Measurements from ENCODE around the gene FXYD6.

FXYD6 gene

GRCh38 chr11:117830072-117830471 is 46.4 kb downstream of the FXYD6 start:
- no peak for DNase-seq (ENCODE audit: low spot score)

GRCh38 chr11:117829369-117829725 is 47.1 kb downstream of the FXYD6 start:
- no peak for DNase-seq (ENCODE audit: low spot score)

GRCh38 chr11:117828611-117829368 is 47.7 kb downstream of the FXYD6 start:
- DNase-seq (ENCODE audit: low spot score) = no peak

GRCh38 chr11:117827521-117828511 is 48.6 kb downstream of the FXYD6 start:
- no peak for DNase-seq (ENCODE audit: low spot score)

- no peak for DNase-seq (ENCODE audit: low spot score)
Observed at GRCh38 chr11:117826832-117827231, 49.6 kb downstream of the FXYD6 start.

- no peak for DNase-seq (ENCODE audit: low spot score)
Observed at GRCh38 chr11:117826190-117826570, 50.3 kb downstream of the FXYD6 start.

- DNase-seq (ENCODE audit: low spot score) = no peak
Observed at GRCh38 chr11:117825538-117826189, 50.8 kb downstream of the FXYD6 start.

GRCh38 chr11:117824571-117825537 is 51.6 kb downstream of the FXYD6 start, which contains the start of gene FXYD2:
Gene FXYD2 (minus strand): TSS chr11:117824744. CDS start chr11:117824678, 66 bp downstream.
- no peak for DNase-seq (ENCODE audit: low spot score)

- no peak for DNase-seq (ENCODE audit: low spot score)
Observed at GRCh38 chr11:117823946-117824420, 52.5 kb downstream of the FXYD6 start.

GRCh38 chr11:117823294-117823945 is 53.0 kb downstream of the FXYD6 start:
- DNase-seq (ENCODE audit: low spot score) = no peak

- DNase-seq (ENCODE audit: low spot score) = peak; percentile 45
Observed at GRCh38 chr11:117822074-117823033, 54.1 kb downstream of the FXYD6 start.

GRCh38 chr11:117821431-117821830 is 55.0 kb downstream of the FXYD6 start:
- no peak for DNase-seq (ENCODE audit: low spot score)

- DNase-seq (ENCODE audit: low spot score) = no peak
Observed at GRCh38 chr11:117820516-117820915, 55.9 kb downstream of the FXYD6 start.

GRCh38 chr11:117820071-117820470 is 56.4 kb downstream of the FXYD6 start:
- no peak for DNase-seq (ENCODE audit: low spot score)

- DNase-seq (ENCODE audit: low spot score) = no peak
Observed at GRCh38 chr11:117819096-117820040, 57.1 kb downstream of the FXYD6 start.

- no peak for DNase-seq (ENCODE audit: low spot score)
Observed at GRCh38 chr11:117818041-117818873, 58.2 kb downstream of the FXYD6 start.

GRCh38 chr11:117817368-117818040 is 59.0 kb downstream of the FXYD6 start:
- peak; percentile 68 for DNase-seq (ENCODE audit: low spot score)
